H1 (cell line): Measurements from ENCODE around the gene GMNC. TPM values are rescaled to one million over a fixed set of nuclear protein-coding genes. Genes with fewer than 3 reads are reported as not detected.

Experiments used
- FOSL1 ChIP-seq: IDR thresholded peaks from 2 replicates; pipeline ENCODE4 v1.6.1; 2011; ENCODE audit warnings: mild to moderate bottlenecking, low read depth, low read length, moderate library complexity; ENCODE audit not compliant: insufficient read depth
- RAD21 ChIP-seq, 2 experiments: IDR thresholded peaks in 1 of 2; conservative IDR thresholded peaks in 1 of 2; 2 replicates each; pipeline ENCODE4 v1.6.1; 2011; ENCODE audit warnings: low read depth in 2 of 2, low read length in 2 of 2, improper control_type of control experiment in 1 of 2, inconsistent platforms in 1 of 2, mild to moderate bottlenecking in 1 of 2, moderate library complexity in 1 of 2
- polyA plus RNA-seq, 7 experiments: library from polyadenylated mRNA; depleted of rRNA in 3 of 7; stranded (reverse) in 5 of 7; unstranded in 2 of 7; fragments of >200 nt in 5 of 7; fragments of 200-250 nt in 2 of 7; gene quantifications; 1 replicate in 5 of 7; 2 replicates in 1 of 7; 4 replicates in 1 of 7; pipeline versions ENCODE4 v1.2.1 to v1.2.3, GENCODE V29; 2011 to 2013; ENCODE audit warnings: missing spikeins in 2 of 7, mixed read lengths in 2 of 7
- total RNA-seq: library from RNA; stranded (reverse); fragmentation: NEBNext Ultra II Directional; extraction: Animal tissue kit (Norgen Biotek cat#: 25700); gene quantifications from 2 replicates; pipeline ENCODE4 v1.2.1, GENCODE V29; 2021
- TF ChIP-seq, protein P1 (sequence below): fragments of 300-600 bp; sonication (generic); IDR thresholded peaks from 2 replicates; pipeline ENCODE4 v1.7.1; 2012; ENCODE audit warnings: low read length, moderate library complexity, mild to moderate bottlenecking, inconsistent platforms; ENCODE audit not compliant: insufficient replicate concordance
- TF ChIP-seq, protein P2 (sequence below), 3 experiments: IDR thresholded peaks; 1 replicate in 2 of 3; 2 replicates in 1 of 3; pipeline versions ENCODE4 v1.5.1 to v1.6.1; 2011; ENCODE audit warnings: low read length in 3 of 3, mild to moderate bottlenecking in 3 of 3, inconsistent platforms in 2 of 3, low read depth in 1 of 3, moderate library complexity in 1 of 3; ENCODE audit not compliant: insufficient read depth in 1 of 3; ENCODE audit errors: control extremely low read depth in 1 of 3

The GMNC gene
- total and polyA plus RNA-seq, 2 of the 8 experiments (the other 6 are each of a cell fraction or from before 2014, with no cell fraction given) = 0.05 to 0.24 TPM

DNA sequence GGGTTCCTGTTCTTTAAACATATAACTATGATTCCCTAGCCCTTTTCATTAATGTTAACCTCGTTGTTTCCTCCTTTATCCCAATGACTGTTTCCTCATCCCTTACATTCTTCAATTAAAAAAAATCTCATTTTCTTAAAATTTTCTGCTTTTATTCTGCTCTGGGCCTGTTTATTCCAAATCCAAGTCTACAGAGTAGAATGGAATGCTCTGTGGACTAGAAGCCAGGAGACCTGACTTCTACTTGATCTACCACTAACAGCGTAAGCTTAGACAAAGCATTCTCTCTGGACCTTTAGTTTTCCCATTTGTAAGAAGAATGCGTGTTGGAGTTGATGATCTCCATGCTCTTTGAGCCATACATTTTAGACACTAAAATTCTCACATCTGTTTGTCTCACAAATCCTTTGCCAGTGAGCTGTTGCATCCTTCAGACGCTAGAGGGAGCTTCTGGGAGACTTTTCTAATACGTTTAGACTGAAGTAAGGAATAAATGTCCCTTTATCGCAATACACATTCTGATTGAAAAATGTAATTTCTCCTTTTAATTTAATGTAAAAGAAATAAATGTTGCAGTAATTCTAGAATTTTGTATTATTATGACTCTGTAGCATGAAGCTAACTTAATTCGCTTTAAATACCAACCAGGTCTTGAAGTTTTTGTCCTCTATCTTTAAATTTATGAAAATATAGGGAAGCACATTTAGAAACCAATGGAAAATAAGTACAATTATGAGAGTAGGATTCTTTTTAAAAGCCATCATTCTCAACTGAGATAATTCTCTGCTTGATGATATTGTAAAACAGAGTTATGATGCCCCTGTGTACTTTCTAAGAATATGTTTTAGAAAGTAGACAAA is 21.7 kb upstream of the GMNC start (continued):
- TF ChIP-seq, protein P1, sequence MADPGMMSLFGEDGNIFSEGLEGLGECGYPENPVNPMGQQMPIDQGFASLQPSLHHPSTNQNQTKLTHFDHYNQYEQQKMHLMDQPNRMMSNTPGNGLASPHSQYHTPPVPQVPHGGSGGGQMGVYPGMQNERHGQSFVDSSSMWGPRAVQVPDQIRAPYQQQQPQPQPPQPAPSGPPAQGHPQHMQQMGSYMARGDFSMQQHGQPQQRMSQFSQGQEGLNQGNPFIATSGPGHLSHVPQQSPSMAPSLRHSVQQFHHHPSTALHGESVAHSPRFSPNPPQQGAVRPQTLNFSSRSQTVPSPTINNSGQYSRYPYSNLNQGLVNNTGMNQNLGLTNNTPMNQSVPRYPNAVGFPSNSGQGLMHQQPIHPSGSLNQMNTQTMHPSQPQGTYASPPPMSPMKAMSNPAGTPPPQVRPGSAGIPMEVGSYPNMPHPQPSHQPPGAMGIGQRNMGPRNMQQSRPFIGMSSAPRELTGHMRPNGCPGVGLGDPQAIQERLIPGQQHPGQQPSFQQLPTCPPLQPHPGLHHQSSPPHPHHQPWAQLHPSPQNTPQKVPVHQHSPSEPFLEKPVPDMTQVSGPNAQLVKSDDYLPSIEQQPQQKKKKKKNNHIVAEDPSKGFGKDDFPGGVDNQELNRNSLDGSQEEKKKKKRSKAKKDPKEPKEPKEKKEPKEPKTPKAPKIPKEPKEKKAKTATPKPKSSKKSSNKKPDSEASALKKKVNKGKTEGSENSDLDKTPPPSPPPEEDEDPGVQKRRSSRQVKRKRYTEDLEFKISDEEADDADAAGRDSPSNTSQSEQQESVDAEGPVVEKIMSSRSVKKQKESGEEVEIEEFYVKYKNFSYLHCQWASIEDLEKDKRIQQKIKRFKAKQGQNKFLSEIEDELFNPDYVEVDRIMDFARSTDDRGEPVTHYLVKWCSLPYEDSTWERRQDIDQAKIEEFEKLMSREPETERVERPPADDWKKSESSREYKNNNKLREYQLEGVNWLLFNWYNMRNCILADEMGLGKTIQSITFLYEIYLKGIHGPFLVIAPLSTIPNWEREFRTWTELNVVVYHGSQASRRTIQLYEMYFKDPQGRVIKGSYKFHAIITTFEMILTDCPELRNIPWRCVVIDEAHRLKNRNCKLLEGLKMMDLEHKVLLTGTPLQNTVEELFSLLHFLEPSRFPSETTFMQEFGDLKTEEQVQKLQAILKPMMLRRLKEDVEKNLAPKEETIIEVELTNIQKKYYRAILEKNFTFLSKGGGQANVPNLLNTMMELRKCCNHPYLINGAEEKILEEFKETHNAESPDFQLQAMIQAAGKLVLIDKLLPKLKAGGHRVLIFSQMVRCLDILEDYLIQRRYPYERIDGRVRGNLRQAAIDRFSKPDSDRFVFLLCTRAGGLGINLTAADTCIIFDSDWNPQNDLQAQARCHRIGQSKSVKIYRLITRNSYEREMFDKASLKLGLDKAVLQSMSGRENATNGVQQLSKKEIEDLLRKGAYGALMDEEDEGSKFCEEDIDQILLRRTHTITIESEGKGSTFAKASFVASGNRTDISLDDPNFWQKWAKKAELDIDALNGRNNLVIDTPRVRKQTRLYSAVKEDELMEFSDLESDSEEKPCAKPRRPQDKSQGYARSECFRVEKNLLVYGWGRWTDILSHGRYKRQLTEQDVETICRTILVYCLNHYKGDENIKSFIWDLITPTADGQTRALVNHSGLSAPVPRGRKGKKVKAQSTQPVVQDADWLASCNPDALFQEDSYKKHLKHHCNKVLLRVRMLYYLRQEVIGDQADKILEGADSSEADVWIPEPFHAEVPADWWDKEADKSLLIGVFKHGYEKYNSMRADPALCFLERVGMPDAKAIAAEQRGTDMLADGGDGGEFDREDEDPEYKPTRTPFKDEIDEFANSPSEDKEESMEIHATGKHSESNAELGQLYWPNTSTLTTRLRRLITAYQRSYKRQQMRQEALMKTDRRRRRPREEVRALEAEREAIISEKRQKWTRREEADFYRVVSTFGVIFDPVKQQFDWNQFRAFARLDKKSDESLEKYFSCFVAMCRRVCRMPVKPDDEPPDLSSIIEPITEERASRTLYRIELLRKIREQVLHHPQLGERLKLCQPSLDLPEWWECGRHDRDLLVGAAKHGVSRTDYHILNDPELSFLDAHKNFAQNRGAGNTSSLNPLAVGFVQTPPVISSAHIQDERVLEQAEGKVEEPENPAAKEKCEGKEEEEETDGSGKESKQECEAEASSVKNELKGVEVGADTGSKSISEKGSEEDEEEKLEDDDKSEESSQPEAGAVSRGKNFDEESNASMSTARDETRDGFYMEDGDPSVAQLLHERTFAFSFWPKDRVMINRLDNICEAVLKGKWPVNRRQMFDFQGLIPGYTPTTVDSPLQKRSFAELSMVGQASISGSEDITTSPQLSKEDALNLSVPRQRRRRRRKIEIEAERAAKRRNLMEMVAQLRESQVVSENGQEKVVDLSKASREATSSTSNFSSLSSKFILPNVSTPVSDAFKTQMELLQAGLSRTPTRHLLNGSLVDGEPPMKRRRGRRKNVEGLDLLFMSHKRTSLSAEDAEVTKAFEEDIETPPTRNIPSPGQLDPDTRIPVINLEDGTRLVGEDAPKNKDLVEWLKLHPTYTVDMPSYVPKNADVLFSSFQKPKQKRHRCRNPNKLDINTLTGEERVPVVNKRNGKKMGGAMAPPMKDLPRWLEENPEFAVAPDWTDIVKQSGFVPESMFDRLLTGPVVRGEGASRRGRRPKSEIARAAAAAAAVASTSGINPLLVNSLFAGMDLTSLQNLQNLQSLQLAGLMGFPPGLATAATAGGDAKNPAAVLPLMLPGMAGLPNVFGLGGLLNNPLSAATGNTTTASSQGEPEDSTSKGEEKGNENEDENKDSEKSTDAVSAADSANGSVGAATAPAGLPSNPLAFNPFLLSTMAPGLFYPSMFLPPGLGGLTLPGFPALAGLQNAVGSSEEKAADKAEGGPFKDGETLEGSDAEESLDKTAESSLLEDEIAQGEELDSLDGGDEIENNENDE = peak; percentile 36
- TF ChIP-seq, protein P2, sequence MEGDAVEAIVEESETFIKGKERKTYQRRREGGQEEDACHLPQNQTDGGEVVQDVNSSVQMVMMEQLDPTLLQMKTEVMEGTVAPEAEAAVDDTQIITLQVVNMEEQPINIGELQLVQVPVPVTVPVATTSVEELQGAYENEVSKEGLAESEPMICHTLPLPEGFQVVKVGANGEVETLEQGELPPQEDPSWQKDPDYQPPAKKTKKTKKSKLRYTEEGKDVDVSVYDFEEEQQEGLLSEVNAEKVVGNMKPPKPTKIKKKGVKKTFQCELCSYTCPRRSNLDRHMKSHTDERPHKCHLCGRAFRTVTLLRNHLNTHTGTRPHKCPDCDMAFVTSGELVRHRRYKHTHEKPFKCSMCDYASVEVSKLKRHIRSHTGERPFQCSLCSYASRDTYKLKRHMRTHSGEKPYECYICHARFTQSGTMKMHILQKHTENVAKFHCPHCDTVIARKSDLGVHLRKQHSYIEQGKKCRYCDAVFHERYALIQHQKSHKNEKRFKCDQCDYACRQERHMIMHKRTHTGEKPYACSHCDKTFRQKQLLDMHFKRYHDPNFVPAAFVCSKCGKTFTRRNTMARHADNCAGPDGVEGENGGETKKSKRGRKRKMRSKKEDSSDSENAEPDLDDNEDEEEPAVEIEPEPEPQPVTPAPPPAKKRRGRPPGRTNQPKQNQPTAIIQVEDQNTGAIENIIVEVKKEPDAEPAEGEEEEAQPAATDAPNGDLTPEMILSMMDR (IDR thresholded peaks at IDR 0.05; ENCODE audit: control extremely low read depth in 1 of 3, insufficient read depth in 1 of 3, low read depth in 1 of 3, low read length in 3 of 3) = peak in 2 of 3 experiments; percentile 59 to 84; a peak in 3 of 4 replicates
- TF ChIP-seq RAD21 (IDR thresholded peaks at IDR 0.05 in 1 of 2, conservative IDR thresholded peaks at IDR 0.05 in 1 of 2; ENCODE audit: low read depth in 2 of 2, low read length in 2 of 2) (peak; percentile 68 to 72), FOSL1 (no peak)
